Lung (tissue), 12 donors: ENCODE results near the gene OGFR. TPM values are rescaled to one million over a fixed set of nuclear protein-coding genes. Genes with fewer than 3 reads are reported as not detected.

Experiments used
- ATAC-seq: fragments of 200-7000 bp; cut with Tn5 transposase; one replicate; pipeline ENCODE4 v1.9.1; 2020; ENCODE audit warnings: moderate number of reproducible peaks; ENCODE audit not compliant: insufficient read depth, low FRiP score
- DNase-seq, 3 donors: peaks; one replicate each; pipeline ENCODE4 v3.0.0-alpha.2; 2013 to 2017
- H3K27ac ChIP-seq, 2 donors: one replicate each; pipeline ENCODE4 v1.5.1; 2013; ENCODE audit warnings: mild to moderate bottlenecking in 2 of 2, moderate library complexity in 2 of 2, control low read depth in 1 of 2, inconsistent platforms in 1 of 2, low read depth in 1 of 2, low read length in 1 of 2
- H3K27me3 ChIP-seq, 3 donors: one replicate each; pipeline ENCODE4 v1.5.1; 2013; ENCODE audit warnings: low read length in 2 of 3; ENCODE audit not compliant: control insufficient read depth in 3 of 3, insufficient read depth in 3 of 3
- H3K36me3 ChIP-seq, 4 donors: one replicate each; pipeline ENCODE4 v1.5.1; 2013; ENCODE audit warnings: low read length in 4 of 4, mild to moderate bottlenecking in 1 of 4, moderate library complexity in 1 of 4; ENCODE audit not compliant: control insufficient read depth in 4 of 4, insufficient read depth in 4 of 4
- H3K4me1 ChIP-seq, 5 donors: one replicate each; pipeline ENCODE4 v1.5.1; 2013; ENCODE audit warnings: low read length in 5 of 5, mild to moderate bottlenecking in 2 of 5, moderate library complexity in 1 of 5; ENCODE audit not compliant: control insufficient read depth in 5 of 5, insufficient read depth in 5 of 5
- H3K4me3 ChIP-seq: one replicate; pipeline ENCODE4 v1.5.1; 2013; ENCODE audit warnings: mild to moderate bottlenecking, control low read depth, moderate library complexity
- H3K9ac ChIP-seq, 2 donors: one replicate each; pipeline ENCODE4 v1.5.1; 2013; ENCODE audit warnings: low read length in 2 of 2, control low read depth in 1 of 2; ENCODE audit not compliant: insufficient read depth in 1 of 2
- H3K9me3 ChIP-seq, 4 donors: one replicate each; pipeline ENCODE4 v1.5.1; 2013; ENCODE audit warnings: low read length in 3 of 4, mild to moderate bottlenecking in 1 of 4, moderate library complexity in 1 of 4; ENCODE audit not compliant: control insufficient read depth in 4 of 4, insufficient read depth in 3 of 4
- WGBS, 2 donors: extraction: QIAGEN DNeasy Blood & Tissue Kit; methylation state at CpG; one replicate each; pipeline ENCODE4 v1.1.7; 2013; 5-methylcytosine and 5-hydroxymethylcytosine counted together
- polyA plus RNA-seq, 2 donors: library from polyadenylated mRNA; stranded (reverse); fragments of 200-250 nt; gene quantifications; one replicate each; pipeline ENCODE4 v1.2.1, GENCODE V29; 2013
- total RNA-seq, 2 donors: library from RNA; depleted of rRNA in 1 of 2; stranded (reverse); fragments of >200 nt in 1 of 2; gene quantifications; one replicate each; pipeline ENCODE4 v1.2.1, GENCODE V29; 2014 to 2021
- TF ChIP-seq, protein P1 (sequence below): IDR thresholded peaks from 2 replicates; pipeline ENCODE4 v1.5.1; 2012; ENCODE audit warnings: mild to moderate bottlenecking; ENCODE audit errors: control extremely low read depth, extremely low read depth
- donor health status: control.
- donor health status: control.
- donor health status: Bipolar disorder and iron deficiency.
- donor health status: healthy.
- donor health status: DM: yes; HTN: yes; CAD: no.

The OGFR gene
- total and polyA plus RNA-seq, 4 donors = 38.0 to 73.1 (median 63.9) TPM

DNA sequence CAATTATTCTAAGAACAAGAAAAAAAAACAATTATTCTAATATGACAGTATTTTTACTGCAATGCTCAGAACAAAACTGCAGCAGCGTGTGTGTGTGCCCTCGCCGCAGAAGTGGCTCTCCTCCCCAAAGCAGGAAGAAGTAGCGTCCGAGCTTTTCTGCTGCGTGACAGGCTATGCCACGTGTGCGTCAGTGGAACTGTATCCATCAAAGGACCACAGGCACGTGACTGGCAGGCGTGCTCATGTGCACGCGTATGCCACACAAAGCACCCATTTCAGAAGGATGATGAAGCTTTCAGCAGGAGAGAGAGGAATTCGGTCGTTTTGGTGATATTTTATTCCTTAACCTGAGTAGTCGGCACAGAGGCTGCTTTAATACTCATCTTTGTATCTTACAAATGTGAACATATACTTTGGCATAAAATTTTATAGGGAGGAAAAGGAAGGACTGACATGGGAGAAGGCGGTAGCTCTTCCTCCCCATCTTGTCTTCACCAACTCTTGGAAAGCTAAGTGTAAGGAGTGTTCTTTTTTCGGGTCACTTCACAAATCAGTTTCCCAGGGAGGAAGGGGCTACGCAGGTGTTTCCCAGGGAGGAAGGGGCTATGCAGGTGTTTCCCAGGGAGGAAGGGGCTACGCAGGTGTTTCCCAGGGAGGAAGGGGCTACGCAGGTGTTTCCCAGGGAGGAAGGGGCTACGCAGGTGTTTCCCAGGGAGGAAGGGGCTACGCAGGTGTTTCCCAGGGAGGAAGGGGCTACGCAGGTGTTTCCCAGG, 53.6 kb downstream of the OGFR start:
- WGBS, 2 donors = 89 to 90% methylated on average over 18 to 20 of the region's 23 CpGs
- Histone ChIP-seq H3K4me3 (no peak overlapping the region), H3K36me3 (peaks cover 3 to 13% (median 7%) of the 10 kb centered on the region in 4 donors), H3K9me3 (peaks cover 0 to 2% (median 0%) of the 10 kb centered on the region in 4 donors), H3K9ac (no peak overlapping the region), H3K27me3 (no peaks in the 10 kb centered on the region), H3K27ac (no peak overlapping the region), H3K4me1 (peaks cover 0 to 11% (median 6%) of the 10 kb centered on the region in 5 donors)
- TF ChIP-seq, protein P1, sequence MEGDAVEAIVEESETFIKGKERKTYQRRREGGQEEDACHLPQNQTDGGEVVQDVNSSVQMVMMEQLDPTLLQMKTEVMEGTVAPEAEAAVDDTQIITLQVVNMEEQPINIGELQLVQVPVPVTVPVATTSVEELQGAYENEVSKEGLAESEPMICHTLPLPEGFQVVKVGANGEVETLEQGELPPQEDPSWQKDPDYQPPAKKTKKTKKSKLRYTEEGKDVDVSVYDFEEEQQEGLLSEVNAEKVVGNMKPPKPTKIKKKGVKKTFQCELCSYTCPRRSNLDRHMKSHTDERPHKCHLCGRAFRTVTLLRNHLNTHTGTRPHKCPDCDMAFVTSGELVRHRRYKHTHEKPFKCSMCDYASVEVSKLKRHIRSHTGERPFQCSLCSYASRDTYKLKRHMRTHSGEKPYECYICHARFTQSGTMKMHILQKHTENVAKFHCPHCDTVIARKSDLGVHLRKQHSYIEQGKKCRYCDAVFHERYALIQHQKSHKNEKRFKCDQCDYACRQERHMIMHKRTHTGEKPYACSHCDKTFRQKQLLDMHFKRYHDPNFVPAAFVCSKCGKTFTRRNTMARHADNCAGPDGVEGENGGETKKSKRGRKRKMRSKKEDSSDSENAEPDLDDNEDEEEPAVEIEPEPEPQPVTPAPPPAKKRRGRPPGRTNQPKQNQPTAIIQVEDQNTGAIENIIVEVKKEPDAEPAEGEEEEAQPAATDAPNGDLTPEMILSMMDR = no peak
- no peak for ATAC-seq
- no peak for DNase-seq

DNA sequence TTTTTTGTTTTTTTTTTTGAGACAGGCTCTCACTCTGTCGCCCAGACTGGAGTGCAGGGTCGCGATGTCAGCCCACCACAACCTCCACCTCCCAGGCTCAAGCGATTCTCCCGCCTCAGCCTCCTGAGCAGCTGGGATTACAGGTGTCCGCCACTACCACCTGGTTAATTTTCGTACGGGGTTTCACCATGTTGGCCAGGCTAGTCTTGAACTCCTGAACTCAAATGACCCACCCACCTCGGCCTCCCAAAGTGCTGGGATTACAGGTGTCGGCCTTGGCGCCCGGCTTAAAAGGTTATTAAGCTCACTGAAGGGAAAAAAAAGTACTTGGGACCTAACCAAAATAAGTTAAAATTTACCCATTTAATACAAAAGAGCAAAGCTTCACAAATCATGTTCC, 55.1 kb downstream of the OGFR start:
- H3K27ac ChIP-seq = no peak overlapping the region
- DNase-seq (no peak), ATAC-seq (no peak)
- H3K36me3 ChIP-seq = peaks cover 0 to 9% (median 5%) of the 10 kb centered on the region in 4 donors
- H3K4me3 ChIP-seq = no peak overlapping the region
- 96% methylated on average over 12 of the region's 12 CpGs for WGBS, 2 donors
- H3K27me3 ChIP-seq = no peaks in the 10 kb centered on the region
- peaks cover 0 to 11% (median 6%) of the 10 kb centered on the region in 5 donors for H3K4me1 ChIP-seq
- TF ChIP-seq, protein P1 = no peak
- H3K9ac ChIP-seq = no peak overlapping the region
- peaks cover 0 to 2% (median 0%) of the 10 kb centered on the region in 4 donors for H3K9me3 ChIP-seq

DNA sequence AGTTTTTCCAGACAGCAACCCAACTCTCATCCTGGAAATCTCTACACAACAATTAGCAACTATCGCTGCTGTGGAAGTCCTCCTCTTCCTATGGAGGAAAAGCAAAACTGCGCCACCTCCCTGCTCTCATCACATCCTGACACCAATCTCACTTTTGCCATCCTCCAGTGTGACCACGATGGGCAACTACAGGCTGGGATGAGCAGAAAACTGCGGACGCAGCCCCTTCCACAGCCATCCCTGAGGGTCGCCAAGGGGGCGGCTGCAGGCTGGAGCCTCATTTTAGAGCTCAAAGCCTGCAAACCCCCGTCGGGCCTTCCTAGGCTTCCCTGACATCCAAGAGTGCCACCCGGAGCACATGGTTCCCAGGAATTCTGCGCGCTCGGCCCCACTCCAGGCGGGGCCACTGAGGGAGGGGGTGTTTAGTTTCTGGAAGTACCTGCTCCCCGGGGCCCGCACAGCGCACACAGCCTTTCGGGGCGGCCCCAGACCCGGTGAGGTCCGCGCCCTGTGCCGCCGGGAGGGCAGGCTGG, 55.8 kb downstream of the OGFR start:
- H3K27ac ChIP-seq = no peak overlapping the region
- TF ChIP-seq, protein P1 = no peak
- peaks cover 0 to 9% (median 5%) of the 10 kb centered on the region in 4 donors for H3K36me3 ChIP-seq
- H3K9me3 ChIP-seq = peaks cover 0 to 2% (median 0%) of the 10 kb centered on the region in 4 donors
- DNase-seq (peak in 2 of 3 donors; percentile 50 to 55), ATAC-seq (no peak)
- no peaks in the 10 kb centered on the region for H3K27me3 ChIP-seq
- H3K4me3 ChIP-seq = peak overlapping the region; percentile 71
- 24 to 27% methylated on average over 24 of the region's 24 CpGs for WGBS, 2 donors
- H3K9ac ChIP-seq = peak overlapping the region in 1 of 2 donors; percentile 6
- H3K4me1 ChIP-seq = peaks cover 0 to 11% (median 6%) of the 10 kb centered on the region in 5 donors
